Measurements from ENCODE around the gene SLCO1B3.

DNA sequence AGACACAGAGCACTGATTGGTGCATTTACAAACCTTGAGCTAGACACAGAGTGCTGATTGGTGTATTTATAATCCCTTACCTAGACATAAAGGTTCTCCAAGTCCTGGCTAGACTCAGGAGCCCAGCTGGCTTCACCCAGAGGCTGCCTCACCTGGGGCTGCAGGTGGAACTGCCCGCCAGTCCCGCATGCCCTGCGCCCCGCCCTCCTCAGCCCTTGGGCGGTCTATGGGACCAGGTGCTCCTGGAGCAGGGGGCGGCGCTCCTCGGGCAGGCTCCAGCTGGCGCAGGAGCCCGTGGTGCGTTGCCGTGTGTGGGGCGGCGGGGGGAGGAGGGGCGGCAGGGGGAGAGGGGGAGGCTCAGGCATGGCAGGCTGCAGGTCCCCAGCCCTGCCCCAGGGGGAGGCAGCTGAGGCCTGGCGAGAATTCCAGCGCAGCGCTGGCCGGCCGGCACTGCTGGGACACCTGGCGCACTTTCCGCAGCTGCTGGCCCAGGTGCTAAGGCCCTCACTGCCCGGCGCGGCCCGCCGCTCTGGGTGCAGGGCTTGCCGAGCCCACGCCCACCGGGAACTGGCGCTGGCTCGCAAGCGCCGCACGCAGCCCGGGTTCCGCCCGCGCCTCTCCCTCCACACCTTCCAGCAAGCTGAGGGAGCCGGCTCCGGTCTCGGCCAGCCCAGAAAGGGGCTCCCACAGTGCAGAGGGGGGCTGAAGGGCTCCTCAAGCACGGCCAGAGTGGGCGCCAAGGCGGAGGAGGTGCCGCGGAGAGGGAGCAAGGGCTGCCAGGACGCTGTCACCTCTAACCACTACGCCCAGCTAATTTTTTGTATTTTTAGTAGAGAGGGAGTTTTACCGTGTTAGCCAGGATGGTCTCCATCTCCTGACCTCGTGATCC, 3.1 kb upstream of the SLCO1B3 start:
- TF ChIP-seq TARDBP (IDR thresholded peaks at IDR 0.05) (no peak), ZBTB33 (CRISPR knock-in tag; IDR thresholded peaks at IDR 0.05) (no peak), KAT2B (IDR thresholded peaks at IDR 0.05; ENCODE audit: low read depth, low read length) (no peak)
